ENCODE measurements around the gene INPP5A. TPM values are rescaled to one million over a fixed set of nuclear protein-coding genes. Genes with fewer than 3 reads are reported as not detected.

INPP5A gene
- total RNA-seq, 1 experiment from 2014 or later, result 12.3 TPM

DNA sequence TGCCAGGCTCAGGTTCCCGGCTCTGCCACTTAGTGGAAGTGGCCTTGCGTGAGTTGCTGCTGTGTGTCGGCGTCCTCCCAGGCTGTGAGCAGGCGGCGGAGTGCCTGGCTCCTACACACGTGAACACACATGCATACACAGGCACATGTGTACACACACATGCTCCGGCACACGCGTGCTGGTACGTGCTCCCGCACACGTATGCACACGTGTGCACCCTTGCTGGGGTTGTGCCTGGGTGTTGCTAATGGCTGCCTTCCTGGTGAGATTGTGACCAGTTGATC, 107.6 kb downstream of the INPP5A start:
- no TSS peak for BruUV-seq (replicated peaks)
- Histone ChIP-seq H3K9ac (ENCODE audit: low read length) (no peak overlapping the region), H3K4me1 (ENCODE audit: control insufficient read depth in 1 of 2, insufficient read depth in 2 of 2, low read length in 2 of 2) (no peaks in the 10 kb centered on the region), H3K79me2 (ENCODE audit: insufficient read depth, low read length) (no peaks in the 10 kb centered on the region), H3K36me3 (ENCODE audit: control insufficient read depth in 1 of 2, insufficient read depth in 2 of 2, low read length in 2 of 2) (no peaks in the 10 kb centered on the region), H2AFZ (ENCODE audit: low read depth, low read length, poor library complexity, severe bottlenecking) (no peak overlapping the region), H4K20me1 (ENCODE audit: insufficient read depth) (no peaks in the 10 kb centered on the region), H3K9me3 (ENCODE audit: control insufficient read depth in 1 of 2, insufficient read depth in 1 of 2, low read depth in 1 of 2, low read length in 2 of 2) (no peaks in the 10 kb centered on the region), H3K4me2 (ENCODE audit: low read length) (no peak overlapping the region), H3K9me2 (ENCODE audit: insufficient read depth) (no peaks in the 10 kb centered on the region), H3K27me3 (ENCODE audit: insufficient read depth, low read length) (no peaks in the 10 kb centered on the region), H3K4me3 (replicated peaks in 1 of 2; ENCODE audit: low read depth in 1 of 2, low read length in 2 of 2) (no peak overlapping the region), H3K27ac (ENCODE audit: low read depth, low read length) (no peak overlapping the region)
- intact Hi-C loops (cut with micrococcal nuclease), result no loop called here
- RAD21 ChIA-PET (ENCODE audit: low non-redundant PET in 1 of 2, low total read pairs in 2 of 2, uncharacterized antibody in 2 of 2, unreplicated experiment in 2 of 2), result no interaction called here
- POLR2A ChIA-PET, result no interaction called here
- CTCF ChIA-PET, result no interaction called here
- ATAC-seq (no peak), DNase-seq (ENCODE audit: low read depth, low spot score) (no peak)
- TF ChIP-seq CEBPB (IDR thresholded peaks at IDR 0.05; ENCODE audit: low read depth) (no peak), CBX3 (IDR thresholded peaks at IDR 0.05; ENCODE audit: low read depth) (no peak), ELF1 (IDR thresholded peaks at IDR 0.05; ENCODE audit: borderline replicate concordance, low read depth) (no peak)

DNA sequence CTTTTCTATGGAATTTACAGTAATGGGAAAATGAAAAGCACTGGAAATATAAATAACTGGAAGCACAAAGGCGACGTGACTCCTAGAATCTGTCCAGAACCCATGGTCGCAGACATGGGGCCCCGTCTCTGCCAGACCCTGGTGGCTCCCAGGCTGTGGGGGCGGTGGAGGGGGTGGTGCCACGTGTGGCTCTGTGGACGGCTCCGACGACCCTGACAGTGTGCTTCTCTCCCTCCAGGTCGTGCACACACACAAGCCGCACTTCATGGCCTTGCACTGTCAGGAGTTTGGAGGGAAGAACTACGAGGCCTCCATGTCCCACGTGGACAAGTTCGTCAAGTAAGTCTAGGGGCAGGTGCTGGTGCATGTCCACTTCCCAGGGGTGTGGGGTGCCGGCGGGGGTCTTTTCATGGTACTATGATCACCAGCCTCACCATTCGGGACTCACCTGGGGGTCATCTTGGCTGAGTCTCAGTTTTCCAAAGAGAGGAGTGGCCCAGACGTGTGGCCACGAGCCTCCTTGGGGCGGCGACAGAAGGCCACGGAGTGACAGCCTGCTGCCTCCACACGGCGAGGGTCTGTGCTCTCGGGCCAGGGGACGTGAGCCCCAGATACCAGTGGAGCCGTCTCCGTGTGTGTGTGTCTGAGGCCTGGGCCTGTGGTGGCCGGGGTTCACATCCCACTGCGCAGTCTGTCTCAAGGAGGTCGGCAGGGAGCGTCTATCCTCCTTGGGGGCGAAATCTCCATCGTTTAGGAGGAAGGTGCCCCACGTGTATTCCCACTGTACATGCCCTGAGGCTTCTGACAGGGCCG, 108.2 kb downstream of the INPP5A start:
- BruUV-seq (replicated peaks), result no TSS peak
- Histone ChIP-seq H3K9ac (ENCODE audit: low read length) (no peak overlapping the region), H3K9me2 (ENCODE audit: insufficient read depth) (no peaks in the 10 kb centered on the region), H3K4me1 (ENCODE audit: control insufficient read depth in 1 of 2, insufficient read depth in 2 of 2, low read length in 2 of 2) (no peaks in the 10 kb centered on the region), H3K27ac (ENCODE audit: low read depth, low read length) (no peak overlapping the region), H3K79me2 (ENCODE audit: insufficient read depth, low read length) (no peaks in the 10 kb centered on the region), H3K4me3 (replicated peaks in 1 of 2; ENCODE audit: low read depth in 1 of 2, low read length in 2 of 2) (no peak overlapping the region), H4K20me1 (ENCODE audit: insufficient read depth) (no peaks in the 10 kb centered on the region), H3K36me3 (ENCODE audit: control insufficient read depth in 1 of 2, insufficient read depth in 2 of 2, low read length in 2 of 2) (no peaks in the 10 kb centered on the region), H3K27me3 (ENCODE audit: insufficient read depth, low read length) (no peaks in the 10 kb centered on the region), H3K9me3 (ENCODE audit: control insufficient read depth in 1 of 2, insufficient read depth in 1 of 2, low read depth in 1 of 2, low read length in 2 of 2) (no peaks in the 10 kb centered on the region), H2AFZ (ENCODE audit: low read depth, low read length, poor library complexity, severe bottlenecking) (no peak overlapping the region), H3K4me2 (ENCODE audit: low read length) (no peak overlapping the region)
- CTCF ChIA-PET, result no interaction called here
- ATAC-seq (no peak), DNase-seq (ENCODE audit: low read depth, low spot score) (no peak)
- POLR2A ChIA-PET, result no interaction called here
- intact Hi-C loops (cut with micrococcal nuclease), result no loop called here
- RAD21 ChIA-PET (ENCODE audit: low non-redundant PET in 1 of 2, low total read pairs in 2 of 2, uncharacterized antibody in 2 of 2, unreplicated experiment in 2 of 2), result no interaction called here
- TF ChIP-seq CEBPB (IDR thresholded peaks at IDR 0.05; ENCODE audit: low read depth) (no peak), ELF1 (IDR thresholded peaks at IDR 0.05; ENCODE audit: borderline replicate concordance, low read depth) (no peak), ZNF274 (IDR thresholded peaks at IDR 0.05; ENCODE audit: low read depth, low read length) (no peak), YY1 (IDR thresholded peaks at IDR 0.05; ENCODE audit: extremely low read depth, insufficient replicate concordance, low read depth, low read length) (no peak), SRF (IDR thresholded peaks at IDR 0.05; ENCODE audit: low read depth) (no peak), ZFX (IDR thresholded peaks at IDR 0.05) (no peak), SP1 (IDR thresholded peaks at IDR 0.05; ENCODE audit: low read depth) (no peak), EGR1 (IDR thresholded peaks at IDR 0.05; ENCODE audit: low read depth) (no peak), EZH2phosphoT487 (IDR thresholded peaks at IDR 0.05; ENCODE audit: borderline replicate concordance) (no peak)
- TF ChIP-seq, protein P1, sequence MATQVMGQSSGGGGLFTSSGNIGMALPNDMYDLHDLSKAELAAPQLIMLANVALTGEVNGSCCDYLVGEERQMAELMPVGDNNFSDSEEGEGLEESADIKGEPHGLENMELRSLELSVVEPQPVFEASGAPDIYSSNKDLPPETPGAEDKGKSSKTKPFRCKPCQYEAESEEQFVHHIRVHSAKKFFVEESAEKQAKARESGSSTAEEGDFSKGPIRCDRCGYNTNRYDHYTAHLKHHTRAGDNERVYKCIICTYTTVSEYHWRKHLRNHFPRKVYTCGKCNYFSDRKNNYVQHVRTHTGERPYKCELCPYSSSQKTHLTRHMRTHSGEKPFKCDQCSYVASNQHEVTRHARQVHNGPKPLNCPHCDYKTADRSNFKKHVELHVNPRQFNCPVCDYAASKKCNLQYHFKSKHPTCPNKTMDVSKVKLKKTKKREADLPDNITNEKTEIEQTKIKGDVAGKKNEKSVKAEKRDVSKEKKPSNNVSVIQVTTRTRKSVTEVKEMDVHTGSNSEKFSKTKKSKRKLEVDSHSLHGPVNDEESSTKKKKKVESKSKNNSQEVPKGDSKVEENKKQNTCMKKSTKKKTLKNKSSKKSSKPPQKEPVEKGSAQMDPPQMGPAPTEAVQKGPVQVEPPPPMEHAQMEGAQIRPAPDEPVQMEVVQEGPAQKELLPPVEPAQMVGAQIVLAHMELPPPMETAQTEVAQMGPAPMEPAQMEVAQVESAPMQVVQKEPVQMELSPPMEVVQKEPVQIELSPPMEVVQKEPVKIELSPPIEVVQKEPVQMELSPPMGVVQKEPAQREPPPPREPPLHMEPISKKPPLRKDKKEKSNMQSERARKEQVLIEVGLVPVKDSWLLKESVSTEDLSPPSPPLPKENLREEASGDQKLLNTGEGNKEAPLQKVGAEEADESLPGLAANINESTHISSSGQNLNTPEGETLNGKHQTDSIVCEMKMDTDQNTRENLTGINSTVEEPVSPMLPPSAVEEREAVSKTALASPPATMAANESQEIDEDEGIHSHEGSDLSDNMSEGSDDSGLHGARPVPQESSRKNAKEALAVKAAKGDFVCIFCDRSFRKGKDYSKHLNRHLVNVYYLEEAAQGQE (IDR thresholded peaks at IDR 0.05; ENCODE audit: low read depth), result no peak
- TF ChIP-seq, protein P2, sequence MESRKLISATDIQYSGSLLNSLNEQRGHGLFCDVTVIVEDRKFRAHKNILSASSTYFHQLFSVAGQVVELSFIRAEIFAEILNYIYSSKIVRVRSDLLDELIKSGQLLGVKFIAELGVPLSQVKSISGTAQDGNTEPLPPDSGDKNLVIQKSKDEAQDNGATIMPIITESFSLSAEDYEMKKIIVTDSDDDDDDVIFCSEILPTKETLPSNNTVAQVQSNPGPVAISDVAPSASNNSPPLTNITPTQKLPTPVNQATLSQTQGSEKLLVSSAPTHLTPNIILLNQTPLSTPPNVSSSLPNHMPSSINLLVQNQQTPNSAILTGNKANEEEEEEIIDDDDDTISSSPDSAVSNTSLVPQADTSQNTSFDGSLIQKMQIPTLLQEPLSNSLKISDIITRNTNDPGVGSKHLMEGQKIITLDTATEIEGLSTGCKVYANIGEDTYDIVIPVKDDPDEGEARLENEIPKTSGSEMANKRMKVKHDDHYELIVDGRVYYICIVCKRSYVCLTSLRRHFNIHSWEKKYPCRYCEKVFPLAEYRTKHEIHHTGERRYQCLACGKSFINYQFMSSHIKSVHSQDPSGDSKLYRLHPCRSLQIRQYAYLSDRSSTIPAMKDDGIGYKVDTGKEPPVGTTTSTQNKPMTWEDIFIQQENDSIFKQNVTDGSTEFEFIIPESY (IDR thresholded peaks at IDR 0.05; ENCODE audit: extremely low read depth, insufficient replicate concordance, low read length), result no peak
